ENCODE results near the gene POU2AF2.

POU2AF2 gene

GRCh38 chr11:111300569-111300968 lies 55.0 kb downstream of the POU2AF2 start:
- Histone ChIP-seq H3K27ac (ENCODE audit: low read depth in 2 of 2, low read length in 2 of 2) (peak overlapping the region in 1 of 2 donors; percentile 85), H3K9me3 (ENCODE audit: control insufficient read depth in 2 of 2, low read length in 2 of 2) (no peaks in the 10 kb centered on the region), H3K36me3 (ENCODE audit: control insufficient read depth in 2 of 2, insufficient read depth in 2 of 2, low read length in 2 of 2) (peaks cover 0 to 3% of the 10 kb centered on the region in 2 donors), H3K27me3 (ENCODE audit: control insufficient read depth in 2 of 2, insufficient read depth in 2 of 2, low read length in 2 of 2) (no peaks in the 10 kb centered on the region), H3K4me1 (ENCODE audit: control insufficient read depth in 2 of 2, insufficient read depth in 2 of 2, low read length in 2 of 2) (peaks cover 32 to 33% of the 10 kb centered on the region in 2 donors), H3K4me3 (ENCODE audit: low read length in 2 of 2) (peak overlapping the region; percentile 21 to 80), H3K9ac (ENCODE audit: low read depth in 1 of 2, low read length in 2 of 2) (peak overlapping the region; percentile 87 to 93)

GRCh38 chr11:111301004-111301841 lies 55.7 kb downstream of the POU2AF2 start:
- Histone ChIP-seq H3K9me3 (ENCODE audit: control insufficient read depth in 2 of 2, low read length in 2 of 2) (no peaks in the 10 kb centered on the region), H3K27ac (ENCODE audit: low read depth in 2 of 2, low read length in 2 of 2) (peak overlapping the region; percentile 61 to 85), H3K4me3 (ENCODE audit: low read length in 2 of 2) (no peak overlapping the region), H3K4me1 (ENCODE audit: control insufficient read depth in 2 of 2, insufficient read depth in 2 of 2, low read length in 2 of 2) (peaks cover 30 to 33% of the 10 kb centered on the region in 2 donors), H3K27me3 (ENCODE audit: control insufficient read depth in 2 of 2, insufficient read depth in 2 of 2, low read length in 2 of 2) (no peaks in the 10 kb centered on the region), H3K9ac (ENCODE audit: low read depth in 1 of 2, low read length in 2 of 2) (no peak overlapping the region), H3K36me3 (ENCODE audit: control insufficient read depth in 2 of 2, insufficient read depth in 2 of 2, low read length in 2 of 2) (peaks cover 0 to 3% of the 10 kb centered on the region in 2 donors)

GRCh38 chr11:111301842-111302118 lies 56.3 kb downstream of the POU2AF2 start:
- Histone ChIP-seq H3K27ac (ENCODE audit: low read depth in 2 of 2, low read length in 2 of 2) (peak overlapping the region; percentile 61 to 82), H3K4me1 (ENCODE audit: control insufficient read depth in 2 of 2, insufficient read depth in 2 of 2, low read length in 2 of 2) (peaks cover 30 to 33% of the 10 kb centered on the region in 2 donors), H3K9me3 (ENCODE audit: control insufficient read depth in 2 of 2, low read length in 2 of 2) (no peaks in the 10 kb centered on the region), H3K4me3 (ENCODE audit: low read length in 2 of 2) (no peak overlapping the region), H3K9ac (ENCODE audit: low read depth in 1 of 2, low read length in 2 of 2) (no peak overlapping the region), H3K27me3 (ENCODE audit: control insufficient read depth in 2 of 2, insufficient read depth in 2 of 2, low read length in 2 of 2) (no peaks in the 10 kb centered on the region), H3K36me3 (ENCODE audit: control insufficient read depth in 2 of 2, insufficient read depth in 2 of 2, low read length in 2 of 2) (peaks cover 0 to 3% of the 10 kb centered on the region in 2 donors)

- Histone ChIP-seq H3K4me3 (ENCODE audit: low read length in 2 of 2) (peak overlapping the region in 1 of 2 donors; percentile 50), H3K27me3 (ENCODE audit: control insufficient read depth in 2 of 2, insufficient read depth in 2 of 2, low read length in 2 of 2) (no peaks in the 10 kb centered on the region), H3K9me3 (ENCODE audit: control insufficient read depth in 2 of 2, low read length in 2 of 2) (no peaks in the 10 kb centered on the region), H3K4me1 (ENCODE audit: control insufficient read depth in 2 of 2, insufficient read depth in 2 of 2, low read length in 2 of 2) (peaks cover 30 to 33% of the 10 kb centered on the region in 2 donors), H3K9ac (ENCODE audit: low read depth in 1 of 2, low read length in 2 of 2) (peak overlapping the region; percentile 25 to 60), H3K36me3 (ENCODE audit: control insufficient read depth in 2 of 2, insufficient read depth in 2 of 2, low read length in 2 of 2) (peaks cover 0 to 2% of the 10 kb centered on the region in 2 donors), H3K27ac (ENCODE audit: low read depth in 2 of 2, low read length in 2 of 2) (peak overlapping the region; percentile 61 to 82)
Measured at GRCh38 chr11:111302298-111302697, 56.8 kb downstream of the POU2AF2 start.

- Histone ChIP-seq H3K4me1 (ENCODE audit: control insufficient read depth in 2 of 2, insufficient read depth in 2 of 2, low read length in 2 of 2) (peaks cover 33 to 38% of the 10 kb centered on the region in 2 donors), H3K9me3 (ENCODE audit: control insufficient read depth in 2 of 2, low read length in 2 of 2) (no peaks in the 10 kb centered on the region), H3K4me3 (ENCODE audit: low read length in 2 of 2) (no peak overlapping the region), H3K9ac (ENCODE audit: low read depth in 1 of 2, low read length in 2 of 2) (peak overlapping the region in 1 of 2 donors; percentile 22), H3K27me3 (ENCODE audit: control insufficient read depth in 2 of 2, insufficient read depth in 2 of 2, low read length in 2 of 2) (no peaks in the 10 kb centered on the region), H3K36me3 (ENCODE audit: control insufficient read depth in 2 of 2, insufficient read depth in 2 of 2, low read length in 2 of 2) (no peaks in the 10 kb centered on the region), H3K27ac (ENCODE audit: low read depth in 2 of 2, low read length in 2 of 2) (peak overlapping the region; percentile 61 to 82)
Measured at GRCh38 chr11:111303461-111303860, 57.9 kb downstream of the POU2AF2 start.

- Histone ChIP-seq H3K27me3 (ENCODE audit: control insufficient read depth in 2 of 2, insufficient read depth in 2 of 2, low read length in 2 of 2) (no peaks in the 10 kb centered on the region), H3K9me3 (ENCODE audit: control insufficient read depth in 2 of 2, low read length in 2 of 2) (no peaks in the 10 kb centered on the region), H3K4me1 (ENCODE audit: control insufficient read depth in 2 of 2, insufficient read depth in 2 of 2, low read length in 2 of 2) (peaks cover 37 to 42% of the 10 kb centered on the region in 2 donors), H3K27ac (ENCODE audit: low read depth in 2 of 2, low read length in 2 of 2) (no peak overlapping the region), H3K36me3 (ENCODE audit: control insufficient read depth in 2 of 2, insufficient read depth in 2 of 2, low read length in 2 of 2) (no peaks in the 10 kb centered on the region), H3K4me3 (ENCODE audit: low read length in 2 of 2) (no peak overlapping the region), H3K9ac (ENCODE audit: low read depth in 1 of 2, low read length in 2 of 2) (no peak overlapping the region)
Measured at GRCh38 chr11:111305162-111305802, 59.8 kb downstream of the POU2AF2 start.

GRCh38 chr11:111305876-111306275 lies 60.4 kb downstream of the POU2AF2 start:
- Histone ChIP-seq H3K27ac (ENCODE audit: low read depth in 2 of 2, low read length in 2 of 2) (no peak overlapping the region), H3K9ac (ENCODE audit: low read depth in 1 of 2, low read length in 2 of 2) (no peak overlapping the region), H3K9me3 (ENCODE audit: control insufficient read depth in 2 of 2, low read length in 2 of 2) (no peaks in the 10 kb centered on the region), H3K27me3 (ENCODE audit: control insufficient read depth in 2 of 2, insufficient read depth in 2 of 2, low read length in 2 of 2) (no peaks in the 10 kb centered on the region), H3K4me1 (ENCODE audit: control insufficient read depth in 2 of 2, insufficient read depth in 2 of 2, low read length in 2 of 2) (peaks cover 32 to 38% of the 10 kb centered on the region in 2 donors), H3K4me3 (ENCODE audit: low read length in 2 of 2) (no peak overlapping the region), H3K36me3 (ENCODE audit: control insufficient read depth in 2 of 2, insufficient read depth in 2 of 2, low read length in 2 of 2) (no peaks in the 10 kb centered on the region)

- no peak overlapping the region for H3K27ac ChIP-seq (ENCODE audit: low read depth in 2 of 2, low read length in 2 of 2)
- H3K4me3 ChIP-seq (ENCODE audit: low read length in 2 of 2): no peak overlapping the region
- H3K9ac ChIP-seq (ENCODE audit: low read depth in 1 of 2, low read length in 2 of 2): no peak overlapping the region
- peaks cover 29 to 38% of the 10 kb centered on the region in 2 donors for H3K4me1 ChIP-seq (ENCODE audit: control insufficient read depth in 2 of 2, insufficient read depth in 2 of 2, low read length in 2 of 2)
- no peaks in the 10 kb centered on the region for H3K36me3 ChIP-seq (ENCODE audit: control insufficient read depth in 2 of 2, insufficient read depth in 2 of 2, low read length in 2 of 2)
- no peaks in the 10 kb centered on the region for H3K9me3 ChIP-seq (ENCODE audit: control insufficient read depth in 2 of 2, low read length in 2 of 2)
- no peaks in the 10 kb centered on the region for H3K27me3 ChIP-seq (ENCODE audit: control insufficient read depth in 2 of 2, insufficient read depth in 2 of 2, low read length in 2 of 2)
Measured at GRCh38 chr11:111306321-111306720, 60.8 kb downstream of the POU2AF2 start.

GRCh38 chr11:111307472-111308108 lies 62.1 kb downstream of the POU2AF2 start:
- Histone ChIP-seq H3K4me1 (ENCODE audit: control insufficient read depth in 2 of 2, insufficient read depth in 2 of 2, low read length in 2 of 2) (peaks cover 17 to 26% of the 10 kb centered on the region in 2 donors), H3K27me3 (ENCODE audit: control insufficient read depth in 2 of 2, insufficient read depth in 2 of 2, low read length in 2 of 2) (no peaks in the 10 kb centered on the region), H3K27ac (ENCODE audit: low read depth in 2 of 2, low read length in 2 of 2) (peak overlapping the region; percentile 53 to 64), H3K4me3 (ENCODE audit: low read length in 2 of 2) (no peak overlapping the region), H3K36me3 (ENCODE audit: control insufficient read depth in 2 of 2, insufficient read depth in 2 of 2, low read length in 2 of 2) (no peaks in the 10 kb centered on the region), H3K9ac (ENCODE audit: low read depth in 1 of 2, low read length in 2 of 2) (no peak overlapping the region), H3K9me3 (ENCODE audit: control insufficient read depth in 2 of 2, low read length in 2 of 2) (no peaks in the 10 kb centered on the region)

- no peaks in the 10 kb centered on the region for H3K9me3 ChIP-seq (ENCODE audit: control insufficient read depth in 2 of 2, low read length in 2 of 2)
- H3K36me3 ChIP-seq (ENCODE audit: control insufficient read depth in 2 of 2, insufficient read depth in 2 of 2, low read length in 2 of 2): no peaks in the 10 kb centered on the region
- peak overlapping the region; percentile 53 to 64 for H3K27ac ChIP-seq (ENCODE audit: low read depth in 2 of 2, low read length in 2 of 2)
- no peaks in the 10 kb centered on the region for H3K27me3 ChIP-seq (ENCODE audit: control insufficient read depth in 2 of 2, insufficient read depth in 2 of 2, low read length in 2 of 2)
- H3K9ac ChIP-seq (ENCODE audit: low read depth in 1 of 2, low read length in 2 of 2): no peak overlapping the region
- H3K4me3 ChIP-seq (ENCODE audit: low read length in 2 of 2): peak overlapping the region in 1 of 2 donors; percentile 13
- peaks cover 11 to 23% of the 10 kb centered on the region in 2 donors for H3K4me1 ChIP-seq (ENCODE audit: control insufficient read depth in 2 of 2, insufficient read depth in 2 of 2, low read length in 2 of 2)
Measured at GRCh38 chr11:111308140-111308539, 62.6 kb downstream of the POU2AF2 start.
